NB4 (cell line): Measurements from ENCODE around the gene PDHA1.
A peak's percentile ranks its signal among the peaks of the same experiment; 100 is the strongest.

ENCODE experiments used
- DNase-seq: peaks from one replicate; pipeline ENCODE4 v3.0.0; 2010; ENCODE audit warnings: low read depth
- H3K4me3 ChIP-seq: one replicate; pipeline ENCODE4 v1.5.1; 2011; ENCODE audit warnings: mild to moderate bottlenecking, low read depth, low read length, moderate library complexity
- CTCF ChIP-seq: IDR thresholded peaks from one replicate; pipeline ENCODE4 v1.5.1; 2012; ENCODE audit warnings: low read depth, low read length
- MYC ChIP-seq: IDR thresholded peaks from 2 replicates; pipeline ENCODE4 v1.6.1; 2011; ENCODE audit warnings: low read depth, low read length
- POLR2A ChIP-seq: IDR thresholded peaks from 2 replicates; pipeline ENCODE4 v1.6.1; 2011; ENCODE audit warnings: mild to moderate bottlenecking; ENCODE audit not compliant: insufficient read length; ENCODE audit errors: extremely low read depth
- TF ChIP-seq, protein P1 (sequence below): IDR thresholded peaks from 2 replicates; pipeline ENCODE4 v1.6.1; 2011; ENCODE audit warnings: low read depth, low read length

PDHA1 gene

DNA sequence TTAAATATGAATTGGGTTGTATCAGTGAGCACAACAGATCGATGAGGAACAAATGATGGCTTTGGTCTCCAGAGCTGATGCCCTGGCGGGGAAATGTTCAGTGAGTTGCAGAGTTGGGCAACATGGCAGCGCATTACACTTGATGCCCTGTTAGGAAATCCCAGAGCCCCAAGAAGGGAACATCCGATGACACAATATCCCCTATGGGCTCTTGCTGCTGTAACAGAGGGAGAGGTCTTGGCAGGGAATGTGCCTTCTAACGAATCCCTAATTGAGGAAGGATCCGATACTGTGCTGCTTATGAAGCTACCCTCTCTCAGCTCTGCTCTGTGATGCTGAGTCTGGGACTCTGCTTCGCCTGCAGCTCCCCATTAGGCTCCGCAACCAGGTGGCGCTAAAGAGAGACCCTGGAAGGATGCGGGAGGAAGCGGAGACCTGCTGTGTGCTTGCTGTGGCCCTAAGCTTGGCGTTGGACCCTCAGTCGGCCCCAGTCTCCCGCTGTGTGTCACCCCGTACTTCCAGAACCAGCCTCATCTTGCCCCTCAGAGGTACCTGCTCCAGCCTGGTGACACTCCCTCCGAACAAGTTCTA lies 38.9 kb downstream of the PDHA1 start:
- TF ChIP-seq POLR2A = no peak
- TF ChIP-seq CTCF = peak; percentile 56
- DNase-seq = peak; percentile 56
- H3K4me3 ChIP-seq = no peak overlapping the region

DNA sequence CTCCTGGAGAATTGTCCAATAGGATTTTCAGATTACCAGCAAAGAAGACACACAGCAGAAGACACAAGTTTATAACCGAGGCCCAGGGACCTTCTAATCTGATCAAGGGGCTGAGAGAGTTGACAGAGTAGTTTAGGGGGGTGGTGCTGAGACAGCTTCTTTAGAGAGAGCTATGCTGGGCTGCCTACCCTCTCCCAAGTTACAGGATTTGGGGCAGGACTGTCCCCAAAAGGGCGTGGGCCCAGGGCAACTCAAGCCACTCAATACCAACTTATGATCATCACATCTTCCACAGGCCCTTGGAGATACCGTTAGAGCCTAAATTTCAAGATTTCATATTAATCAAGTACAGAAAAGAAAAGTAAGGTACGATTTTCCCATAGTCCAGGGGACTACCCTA lies 43.0 kb downstream of the PDHA1 start:
- no peak overlapping the region for H3K4me3 ChIP-seq
- TF ChIP-seq MYC (no peak), POLR2A (no peak), CTCF (no peak)
- TF ChIP-seq, protein P1, sequence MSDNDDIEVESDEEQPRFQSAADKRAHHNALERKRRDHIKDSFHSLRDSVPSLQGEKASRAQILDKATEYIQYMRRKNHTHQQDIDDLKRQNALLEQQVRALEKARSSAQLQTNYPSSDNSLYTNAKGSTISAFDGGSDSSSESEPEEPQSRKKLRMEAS = no peak
- DNase-seq = no peak

GRCh38 chrX:19388064-19388679 lies 44.4 kb downstream of the PDHA1 start:
- no peak overlapping the region for H3K4me3 ChIP-seq
- TF ChIP-seq POLR2A = no peak
- TF ChIP-seq MYC = no peak
- TF ChIP-seq, protein P1 = no peak
- no peak for TF ChIP-seq CTCF
- no peak for DNase-seq

DNA sequence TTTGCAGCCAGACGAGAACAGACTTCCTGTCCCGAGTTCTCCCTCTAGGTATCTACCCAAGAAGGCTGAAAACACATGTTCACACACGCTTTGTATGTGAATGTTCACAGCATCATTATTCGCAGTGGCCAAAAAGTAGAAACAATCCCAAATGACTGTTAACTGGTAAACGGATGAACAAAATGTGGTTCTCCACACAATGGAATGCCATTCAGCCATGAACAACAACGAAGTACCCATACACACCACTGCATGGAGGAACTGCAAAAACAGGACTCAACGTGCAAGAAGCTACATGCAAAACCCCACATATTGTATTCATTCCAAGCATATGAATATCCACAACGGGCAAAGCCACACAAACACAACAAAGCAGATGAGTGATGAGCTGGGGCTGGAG lies 45.0 kb downstream of the PDHA1 start:
- no peak overlapping the region for H3K4me3 ChIP-seq
- TF ChIP-seq CTCF (no peak), MYC (no peak), POLR2A (no peak)
- TF ChIP-seq, protein P1 = no peak
- no peak for DNase-seq

GRCh38 chrX:19389227-19389845 lies 45.6 kb downstream of the PDHA1 start:
- TF ChIP-seq MYC (no peak), POLR2A (no peak), CTCF (no peak)
- TF ChIP-seq, protein P1 = no peak
- H3K4me3 ChIP-seq = no peak overlapping the region
- peak; percentile 7 for DNase-seq
